Measurements from ENCODE around the gene UBR3.

DNA sequence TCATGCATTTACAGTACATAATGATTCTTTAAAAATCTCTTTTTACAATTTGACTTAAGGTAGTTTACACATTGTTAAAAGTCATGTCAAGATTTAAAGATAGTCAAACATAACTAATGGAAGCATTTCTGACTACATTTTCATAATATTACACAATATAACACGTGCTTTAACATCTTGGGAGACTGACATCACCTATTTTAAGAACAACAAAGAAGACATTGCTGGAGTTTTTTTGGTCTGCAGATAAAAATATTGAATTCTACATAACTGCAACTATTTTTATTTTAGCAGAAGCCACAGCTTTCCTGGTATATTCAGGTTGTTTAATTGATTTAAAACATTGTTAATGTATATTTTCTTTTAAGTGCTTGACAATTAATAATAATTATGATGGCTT is 65.7 kb downstream of the UBR3 start:
- TF ChIP-seq, protein P1, sequence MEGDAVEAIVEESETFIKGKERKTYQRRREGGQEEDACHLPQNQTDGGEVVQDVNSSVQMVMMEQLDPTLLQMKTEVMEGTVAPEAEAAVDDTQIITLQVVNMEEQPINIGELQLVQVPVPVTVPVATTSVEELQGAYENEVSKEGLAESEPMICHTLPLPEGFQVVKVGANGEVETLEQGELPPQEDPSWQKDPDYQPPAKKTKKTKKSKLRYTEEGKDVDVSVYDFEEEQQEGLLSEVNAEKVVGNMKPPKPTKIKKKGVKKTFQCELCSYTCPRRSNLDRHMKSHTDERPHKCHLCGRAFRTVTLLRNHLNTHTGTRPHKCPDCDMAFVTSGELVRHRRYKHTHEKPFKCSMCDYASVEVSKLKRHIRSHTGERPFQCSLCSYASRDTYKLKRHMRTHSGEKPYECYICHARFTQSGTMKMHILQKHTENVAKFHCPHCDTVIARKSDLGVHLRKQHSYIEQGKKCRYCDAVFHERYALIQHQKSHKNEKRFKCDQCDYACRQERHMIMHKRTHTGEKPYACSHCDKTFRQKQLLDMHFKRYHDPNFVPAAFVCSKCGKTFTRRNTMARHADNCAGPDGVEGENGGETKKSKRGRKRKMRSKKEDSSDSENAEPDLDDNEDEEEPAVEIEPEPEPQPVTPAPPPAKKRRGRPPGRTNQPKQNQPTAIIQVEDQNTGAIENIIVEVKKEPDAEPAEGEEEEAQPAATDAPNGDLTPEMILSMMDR (conservative IDR thresholded peaks at IDR 0.05), result no peak
- TF ChIP-seq ZFX (IDR thresholded peaks at IDR 0.05), result no peak

Data from C4-2B (cell line).